ENCODE measurements around the gene ZNF14.

DNA sequence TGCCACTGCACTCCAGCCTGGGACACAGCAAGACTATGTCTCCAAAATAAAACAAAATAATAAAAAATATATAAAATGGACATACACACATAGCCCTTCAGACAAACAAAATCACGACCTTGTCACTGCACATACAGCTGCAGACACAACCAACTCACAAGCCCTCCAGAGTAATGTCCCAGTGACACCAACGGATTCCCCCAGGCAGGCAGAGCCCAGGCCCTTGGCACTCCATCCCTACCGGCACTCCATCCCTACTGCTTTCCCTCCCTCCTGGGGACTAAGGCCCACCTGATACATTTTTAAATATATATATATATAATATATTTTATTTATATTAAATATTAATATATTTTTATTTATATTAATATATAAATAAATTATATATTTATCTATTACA is 45.8 kb downstream of the ZNF14 start:
- TF ChIP-seq, protein P1, sequence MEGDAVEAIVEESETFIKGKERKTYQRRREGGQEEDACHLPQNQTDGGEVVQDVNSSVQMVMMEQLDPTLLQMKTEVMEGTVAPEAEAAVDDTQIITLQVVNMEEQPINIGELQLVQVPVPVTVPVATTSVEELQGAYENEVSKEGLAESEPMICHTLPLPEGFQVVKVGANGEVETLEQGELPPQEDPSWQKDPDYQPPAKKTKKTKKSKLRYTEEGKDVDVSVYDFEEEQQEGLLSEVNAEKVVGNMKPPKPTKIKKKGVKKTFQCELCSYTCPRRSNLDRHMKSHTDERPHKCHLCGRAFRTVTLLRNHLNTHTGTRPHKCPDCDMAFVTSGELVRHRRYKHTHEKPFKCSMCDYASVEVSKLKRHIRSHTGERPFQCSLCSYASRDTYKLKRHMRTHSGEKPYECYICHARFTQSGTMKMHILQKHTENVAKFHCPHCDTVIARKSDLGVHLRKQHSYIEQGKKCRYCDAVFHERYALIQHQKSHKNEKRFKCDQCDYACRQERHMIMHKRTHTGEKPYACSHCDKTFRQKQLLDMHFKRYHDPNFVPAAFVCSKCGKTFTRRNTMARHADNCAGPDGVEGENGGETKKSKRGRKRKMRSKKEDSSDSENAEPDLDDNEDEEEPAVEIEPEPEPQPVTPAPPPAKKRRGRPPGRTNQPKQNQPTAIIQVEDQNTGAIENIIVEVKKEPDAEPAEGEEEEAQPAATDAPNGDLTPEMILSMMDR (IDR thresholded peaks at IDR 0.05) = no peak
- no peak for TF ChIP-seq POLR2A (IDR thresholded peaks at IDR 0.05)
